K562 (cell line): ENCODE data around the gene TENT4B. TPM values are rescaled to one million over a fixed set of nuclear protein-coding genes. Genes with fewer than 3 reads are reported as not detected.

Source experiments
- ARID1B ChIP-seq: fragments of 450-650 bp; IDR thresholded peaks from 2 replicates; pipeline ENCODE4 v1.6.1; 2016; ENCODE audit warnings: antibody characterized with exemption, mild to moderate bottlenecking, inconsistent platforms
- ARNT ChIP-seq, 2 experiments: fragments of 450-650 bp; IDR thresholded peaks; 2 replicates each; pipeline ENCODE4 v1.6.1; 2016; ENCODE audit warnings: mild to moderate bottlenecking in 1 of 2
- CXXC5 ChIP-seq: fragments of 250-450 bp; sonication (Bioruptor Pico); IDR thresholded peaks from 2 replicates; pipeline ENCODE4 v1.8.0; 2022; ENCODE audit warnings: inconsistent platforms, mild to moderate bottlenecking, moderate library complexity
- FOXM1 ChIP-seq, 2 experiments: fragments of 450-650 bp in 1 of 2; sonication (generic) in 1 of 2; formaldehyde crosslinking in 1 of 2; IDR thresholded peaks; 2 replicates each; pipeline versions ENCODE4 v1.6.1 to v1.9.0; 2017 to 2022; ENCODE audit warnings: low read depth in 2 of 2, mild to moderate bottlenecking in 2 of 2, missing genetic modification reagents in 1 of 2, moderate library complexity in 1 of 2
- FOXP1 ChIP-seq: sonication (generic); formaldehyde crosslinking; IDR thresholded peaks from 2 replicates; pipeline ENCODE4 v1.8.0; 2022; ENCODE audit warnings: mild to moderate bottlenecking, missing genetic modification reagents
- KAT2B ChIP-seq: IDR thresholded peaks from one replicate; pipeline ENCODE4 v1.6.1; 2012; ENCODE audit warnings: low read depth, mild to moderate bottlenecking, control low read depth, inconsistent platforms, low read length, moderate library complexity
- L3MBTL2 ChIP-seq: fragments of 450-650 bp; IDR thresholded peaks from 2 replicates; pipeline ENCODE4 v1.6.1; 2016; ENCODE audit warnings: mild to moderate bottlenecking, moderate library complexity
- LARP7 ChIP-seq: fragments of 450-650 bp; IDR thresholded peaks from 2 replicates; pipeline ENCODE4 v1.6.1; 2016
- MTA3 ChIP-seq: fragments of 450-650 bp; formaldehyde crosslinking; IDR thresholded peaks from 2 replicates; pipeline ENCODE4 v1.6.1; 2017; ENCODE audit warnings: mild to moderate bottlenecking, borderline replicate concordance
- NFRKB ChIP-seq: fragments of 450-650 bp; IDR thresholded peaks from 2 replicates; pipeline ENCODE4 v1.6.1; 2016; ENCODE audit warnings: low read depth
- PHB2 ChIP-seq: fragments of 450-650 bp; IDR thresholded peaks from 2 replicates; pipeline ENCODE4 v1.6.1; 2017; ENCODE audit warnings: low read depth
- PRDM10 ChIP-seq: fragments of 450-650 bp; IDR thresholded peaks from 2 replicates; pipeline ENCODE4 v1.6.1; 2018; ENCODE audit not compliant: partially characterized antibody
- RFX7 ChIP-seq: fragments of 250-450 bp; sonication (Bioruptor Pico); IDR thresholded peaks from 2 replicates; pipeline ENCODE4 v1.5.1; 2021; ENCODE audit warnings: mild to moderate bottlenecking
- TAL1 ChIP-seq: fragments of 450-650 bp; IDR thresholded peaks from 2 replicates; pipeline ENCODE4 v1.6.1; 2016; ENCODE audit warnings: mild to moderate bottlenecking
- TOE1 ChIP-seq, 2 experiments: fragments of 450-650 bp in 1 of 2; sonication (generic) in 1 of 2; formaldehyde crosslinking in 1 of 2; IDR thresholded peaks; 2 replicates each; pipeline versions ENCODE4 v1.7.1 to v1.8.0; 2016 to 2022; ENCODE audit warnings: borderline replicate concordance in 2 of 2, mild to moderate bottlenecking in 2 of 2, antibody characterized with exemption in 1 of 2, inconsistent platforms in 1 of 2, low read depth in 1 of 2, missing genetic modification reagents in 1 of 2, moderate library complexity in 1 of 2
- ZBTB9 ChIP-seq: fragments of 450-650 bp; formaldehyde crosslinking; IDR thresholded peaks from 2 replicates; pipeline ENCODE4 v1.4.0; 2020; ENCODE audit warnings: mild to moderate bottlenecking, moderate library complexity
- ZNF41 ChIP-seq: fragments of 250-450 bp; sonication (Bioruptor Pico); conservative IDR thresholded peaks from 2 replicates; pipeline ENCODE4 v1.4.0; 2020; ENCODE audit warnings: mild to moderate bottlenecking
- ZNF586 ChIP-seq: fragments of 450-650 bp; formaldehyde crosslinking; conservative IDR thresholded peaks from 2 replicates; pipeline ENCODE4 v1.4.0; 2020; ENCODE audit warnings: mild to moderate bottlenecking, moderate library complexity
- polyA plus RNA-seq, 8 experiments: library from polyadenylated mRNA; depleted of rRNA in 4 of 8; stranded (reverse) in 5 of 8; unstranded in 3 of 8; fragments of >200 nt; fragmentation: Nextera tagmentation in 2 of 8; fragmentation: Illumina TruSeq in 1 of 8; extraction: Ambion mirVana in 2 of 8; extraction: Trizol in 1 of 8; gene quantifications; 2 replicates each; pipeline versions ENCODE4 v1.2.1 to v1.2.3, GENCODE V29; 2011 to 2014; ENCODE audit warnings: inconsistent platforms in 1 of 8, missing spikeins in 1 of 8
- total RNA-seq, 7 experiments: library from RNA; depleted of rRNA in 6 of 7; stranded (reverse); fragments of >200 nt in 6 of 7; fragmentation: Illumina TruSeq in 2 of 7; extraction: Trizol in 2 of 7; gene quantifications; 2 replicates each; pipeline versions ENCODE4 v1.2.1 to v1.2.3, GENCODE V29; 2011 to 2021; ENCODE audit warnings: low replicate concordance in 1 of 7
- TF ChIP-seq, protein P1 (sequence below): sonication (generic); formaldehyde crosslinking; IDR thresholded peaks from 2 replicates; pipeline ENCODE4 v1.8.0; 2022; ENCODE audit warnings: missing genetic modification reagents, mild to moderate bottlenecking, moderate library complexity, borderline replicate concordance
- TF ChIP-seq, protein P2 (sequence below): sonication (generic); formaldehyde crosslinking; IDR thresholded peaks from 2 replicates; pipeline ENCODE4 v1.9.0; 2022; ENCODE audit warnings: mild to moderate bottlenecking, missing genetic modification reagents
- TF ChIP-seq, protein P3 (sequence below): sonication (generic); formaldehyde crosslinking; IDR thresholded peaks from 2 replicates; pipeline ENCODE4 v1.8.0; 2022; ENCODE audit warnings: mild to moderate bottlenecking, low read depth, missing genetic modification reagents

TENT4B gene
- total and polyA plus RNA-seq, 9 of the 15 experiments (the other 6 are each of a cell fraction or from before 2014, with no cell fraction given), result 5.2 to 8.4 (median 7.0) TPM

DNA sequence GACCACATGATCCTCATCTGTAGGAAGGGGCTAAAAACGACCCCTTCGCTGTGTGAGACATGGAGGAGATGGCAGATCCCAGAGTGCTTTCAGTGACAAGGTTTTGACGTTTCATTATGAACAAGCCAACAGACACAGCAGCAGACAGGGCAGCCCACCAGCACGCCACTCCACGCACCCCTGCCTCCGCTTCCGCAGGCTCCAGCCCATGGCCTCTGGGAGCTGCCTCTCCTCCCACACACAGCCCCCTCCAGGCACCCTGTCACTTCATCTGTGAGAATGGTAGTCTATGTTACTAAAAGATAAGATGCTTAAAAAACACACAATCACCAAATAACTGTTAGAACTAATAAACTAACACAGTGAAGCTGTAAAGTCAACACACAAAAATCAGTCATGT lies 101.0 kb downstream of the TENT4B start (continued):
- TF ChIP-seq PRDM10, result peak; percentile 32
- peak; percentile 43; the same call in 1 of the 2 replicates for TF ChIP-seq MTA3
- TF ChIP-seq, protein P1, sequence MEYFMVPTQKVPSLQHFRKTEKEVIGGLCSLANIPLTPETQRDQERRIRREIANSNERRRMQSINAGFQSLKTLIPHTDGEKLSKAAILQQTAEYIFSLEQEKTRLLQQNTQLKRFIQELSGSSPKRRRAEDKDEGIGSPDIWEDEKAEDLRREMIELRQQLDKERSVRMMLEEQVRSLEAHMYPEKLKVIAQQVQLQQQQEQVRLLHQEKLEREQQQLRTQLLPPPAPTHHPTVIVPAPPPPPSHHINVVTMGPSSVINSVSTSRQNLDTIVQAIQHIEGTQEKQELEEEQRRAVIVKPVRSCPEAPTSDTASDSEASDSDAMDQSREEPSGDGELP (CRISPR knock-in tag), result peak; percentile 42; the same call in 1 of the 2 replicates
- 0 out of 4 replicates have a peak, but pooled peaks of 1 of the 2 experiments have one; percentile 35 for TF ChIP-seq ARNT (IDR thresholded peaks at IDR 0.05)
- no peak for TF ChIP-seq RFX7 (CRISPR knock-in tag)
- 0 out of 2 replicates have a peak, but pooled peaks have one; percentile 59 for TF ChIP-seq NFRKB
- TF ChIP-seq, protein P2, sequence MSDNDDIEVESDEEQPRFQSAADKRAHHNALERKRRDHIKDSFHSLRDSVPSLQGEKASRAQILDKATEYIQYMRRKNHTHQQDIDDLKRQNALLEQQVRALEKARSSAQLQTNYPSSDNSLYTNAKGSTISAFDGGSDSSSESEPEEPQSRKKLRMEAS (CRISPR knock-in tag), result 0 out of 2 replicates have a peak, but pooled peaks have one; percentile 18
- peak; percentile 82 for TF ChIP-seq ARID1B
- TF ChIP-seq ZNF41 (CRISPR knock-in tag), result 0 out of 2 replicates have a peak, but pooled peaks have one; percentile 50
- TF ChIP-seq ZBTB9, result no peak
- TF ChIP-seq L3MBTL2, result peak; percentile 62
- peak; percentile 51; the same call in 1 of the 2 replicates for TF ChIP-seq TAL1
- TF ChIP-seq, protein P3, sequence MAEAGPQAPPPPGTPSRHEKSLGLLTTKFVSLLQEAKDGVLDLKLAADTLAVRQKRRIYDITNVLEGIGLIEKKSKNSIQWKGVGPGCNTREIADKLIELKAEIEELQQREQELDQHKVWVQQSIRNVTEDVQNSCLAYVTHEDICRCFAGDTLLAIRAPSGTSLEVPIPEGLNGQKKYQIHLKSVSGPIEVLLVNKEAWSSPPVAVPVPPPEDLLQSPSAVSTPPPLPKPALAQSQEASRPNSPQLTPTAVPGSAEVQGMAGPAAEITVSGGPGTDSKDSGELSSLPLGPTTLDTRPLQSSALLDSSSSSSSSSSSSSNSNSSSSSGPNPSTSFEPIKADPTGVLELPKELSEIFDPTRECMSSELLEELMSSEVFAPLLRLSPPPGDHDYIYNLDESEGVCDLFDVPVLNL, result no peak
- TF ChIP-seq LARP7, result peak; percentile 69; the same call in 1 of the 2 replicates
- no peak for TF ChIP-seq FOXP1 (CRISPR knock-in tag)
- peak; percentile 46; the same call in 1 of the 2 replicates for TF ChIP-seq TOE1 (IDR thresholded peaks at IDR 0.05; ENCODE audit: borderline replicate concordance)
- TF ChIP-seq TOE1 (CRISPR knock-in tag; IDR thresholded peaks at IDR 0.05; ENCODE audit: borderline replicate concordance, low read depth), result no peak
- TF ChIP-seq CXXC5 (CRISPR knock-in tag), result peak; percentile 62
- no peak for TF ChIP-seq FOXM1 (IDR thresholded peaks at IDR 0.05; ENCODE audit: low read depth)
- TF ChIP-seq FOXM1 (CRISPR knock-in tag; IDR thresholded peaks at IDR 0.05; ENCODE audit: low read depth), result no peak
- no peak for TF ChIP-seq PHB2
- no peak for TF ChIP-seq KAT2B
- TF ChIP-seq ZNF586 (CRISPR knock-in tag), result no peak
